ENCODE data around the gene ABHD1.

ABHD1 gene

GRCh38 chr2:27143285-27143684 lies 19.7 kb downstream of the ABHD1 start:
- no peak for DNase-seq (ENCODE audit: low read depth)
- no peak overlapping the region for H3K4me3 ChIP-seq (ENCODE audit: low read depth, low read length)
- no peak for TF ChIP-seq CTCF (IDR thresholded peaks at IDR 0.05; ENCODE audit: insufficient read depth, low read depth, low read length, missing control alignments)

- TF ChIP-seq CTCF (IDR thresholded peaks at IDR 0.05; ENCODE audit: insufficient read depth, low read depth, low read length, missing control alignments): no peak
- H3K4me3 ChIP-seq (ENCODE audit: low read depth, low read length): no peak overlapping the region
- DNase-seq (ENCODE audit: low read depth): no peak
Measured at GRCh38 chr2:27145682-27146081, 22.1 kb downstream of the ABHD1 start.

- no peak overlapping the region for H3K4me3 ChIP-seq (ENCODE audit: low read depth, low read length)
- TF ChIP-seq CTCF (IDR thresholded peaks at IDR 0.05; ENCODE audit: insufficient read depth, low read depth, low read length, missing control alignments): no peak
- no peak for DNase-seq (ENCODE audit: low read depth)
Measured at GRCh38 chr2:27147935-27148334, 24.3 kb downstream of the ABHD1 start.

GRCh38 chr2:27148801-27149439 lies 25.3 kb downstream of the ABHD1 start, which contains the start of gene TCF23:
Gene TCF23 (plus strand): TSS chr2:27149004. CDS start chr2:27149134, 130 bp downstream.
- TF ChIP-seq CTCF (IDR thresholded peaks at IDR 0.05; ENCODE audit: insufficient read depth, low read depth, low read length, missing control alignments): no peak
- no peak for DNase-seq (ENCODE audit: low read depth)
- H3K4me3 ChIP-seq (ENCODE audit: low read depth, low read length): no peak within 1 kb of the TSS

GRCh38 chr2:27149570-27150405 lies 26.2 kb downstream of the ABHD1 start:
- no peak for DNase-seq (ENCODE audit: low read depth)
- H3K4me3 ChIP-seq (ENCODE audit: low read depth, low read length): no peak overlapping the region
- TF ChIP-seq CTCF (IDR thresholded peaks at IDR 0.05; ENCODE audit: insufficient read depth, low read depth, low read length, missing control alignments): no peak

GRCh38 chr2:27150639-27151230 lies 27.1 kb downstream of the ABHD1 start:
- H3K4me3 ChIP-seq (ENCODE audit: low read depth, low read length): no peak overlapping the region
- TF ChIP-seq CTCF (IDR thresholded peaks at IDR 0.05; ENCODE audit: insufficient read depth, low read depth, low read length, missing control alignments): no peak
- DNase-seq (ENCODE audit: low read depth): no peak

Measured in GM12865 (cell line).